ENCODE results near the gene SLC5A4. TPM values are rescaled to one million over a fixed set of nuclear protein-coding genes. Genes with fewer than 3 reads are reported as not detected.
A peak's percentile ranks its signal among the peaks of the same experiment; 100 is the strongest.
"Not testable (repeated sequence)": the region's sequence is repeated elsewhere in the genome, so short reads cannot be mapped to it uniquely, and the experiment has no call there.

SLC5A4 gene
- total RNA-seq, 1 donor from 2014 or later = not detected

DNA sequence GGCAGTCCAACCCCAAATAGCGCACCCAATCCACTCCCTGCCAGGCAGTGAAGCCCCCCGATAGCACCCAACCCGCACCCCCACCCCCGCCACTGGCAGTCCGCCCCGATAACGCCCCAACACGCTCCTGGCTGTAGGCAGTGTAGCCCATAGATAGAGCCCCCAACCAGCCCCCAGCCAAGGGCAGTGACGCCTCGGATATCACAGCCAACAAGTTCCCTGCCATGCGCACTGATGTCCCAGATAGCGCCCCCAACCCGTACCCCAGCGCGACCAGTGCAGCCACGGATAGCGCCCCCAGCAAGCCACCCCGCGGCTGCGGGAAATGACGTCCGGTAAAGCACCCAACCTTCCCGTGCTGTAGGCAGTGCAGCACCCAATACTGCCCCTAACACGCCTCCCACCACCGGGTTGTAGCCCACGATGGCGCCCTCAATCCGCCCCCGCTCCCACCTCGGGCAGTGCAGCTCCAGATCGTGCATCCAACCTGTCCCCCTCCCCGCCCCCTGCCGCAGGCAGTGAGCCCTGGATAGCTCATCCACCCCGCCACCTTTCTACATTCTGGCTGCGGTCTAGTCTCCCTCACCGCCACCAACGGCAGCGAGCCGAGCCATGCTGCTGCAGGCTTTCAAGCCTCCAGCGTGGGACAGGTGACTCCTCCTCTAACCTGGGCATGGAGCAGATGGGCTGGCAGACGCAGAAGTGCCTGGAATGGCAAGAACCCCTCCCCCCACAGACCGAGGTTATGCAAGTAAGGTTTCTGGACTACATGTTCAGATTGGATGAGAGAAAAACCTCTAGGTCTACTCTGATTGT, 50.9 kb downstream of the SLC5A4 start:
- intact Hi-C loops (cut with DNase I) = loop anchor here (10.0 kb wide), 1 partner anchor 229 kb away; no protein-coding TSS in a partner anchor
- ATAC-seq (ENCODE audit: poor library complexity) = no peak
- no peak for DNase-seq

DNA sequence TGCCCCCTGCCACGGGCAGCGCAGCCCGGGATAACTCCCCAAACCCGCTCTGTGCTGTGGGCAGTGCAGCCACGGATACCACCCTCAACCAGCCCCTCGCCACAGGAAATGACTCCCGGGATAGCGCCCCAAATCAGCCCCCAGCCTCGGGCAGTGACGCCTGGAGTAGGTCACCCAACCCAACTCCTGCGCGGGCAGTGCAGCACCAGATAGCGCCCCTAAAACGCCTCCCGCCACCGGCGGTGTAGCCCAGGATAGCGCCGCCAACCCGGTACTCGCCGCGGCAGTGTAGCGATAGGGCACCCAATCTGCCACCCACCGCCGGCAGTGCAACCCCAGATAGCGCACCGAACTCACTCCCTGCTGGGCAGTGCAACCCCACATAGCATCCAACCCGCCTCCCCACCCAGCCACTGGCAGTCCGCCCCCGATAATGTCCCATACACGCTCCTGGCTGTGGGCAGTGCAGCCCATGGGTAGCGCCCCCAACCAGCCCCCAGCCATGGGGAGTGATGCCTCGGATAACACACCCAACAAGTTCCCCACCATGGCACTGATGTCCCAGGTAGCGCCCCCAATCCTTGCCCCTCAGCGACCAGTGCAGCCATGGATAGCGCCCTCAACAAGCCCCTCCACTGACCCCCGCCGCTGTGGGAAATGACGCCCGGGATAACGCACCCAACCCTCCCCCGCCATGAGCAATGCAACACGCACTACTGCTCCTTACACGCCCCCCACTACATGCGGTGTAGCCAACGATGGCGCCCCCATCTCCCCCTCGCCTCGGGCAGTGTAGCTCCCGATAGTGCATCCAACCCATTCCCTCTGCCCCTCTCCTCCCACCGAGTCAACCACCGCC, 51.7 kb downstream of the SLC5A4 start:
- DNase-seq (no peak), ATAC-seq (ENCODE audit: poor library complexity) (peak; percentile 18)
- intact Hi-C loops (cut with DNase I) = loop anchor here (10.0 kb wide), 1 partner anchor 229 kb away; no protein-coding TSS in a partner anchor

DNA sequence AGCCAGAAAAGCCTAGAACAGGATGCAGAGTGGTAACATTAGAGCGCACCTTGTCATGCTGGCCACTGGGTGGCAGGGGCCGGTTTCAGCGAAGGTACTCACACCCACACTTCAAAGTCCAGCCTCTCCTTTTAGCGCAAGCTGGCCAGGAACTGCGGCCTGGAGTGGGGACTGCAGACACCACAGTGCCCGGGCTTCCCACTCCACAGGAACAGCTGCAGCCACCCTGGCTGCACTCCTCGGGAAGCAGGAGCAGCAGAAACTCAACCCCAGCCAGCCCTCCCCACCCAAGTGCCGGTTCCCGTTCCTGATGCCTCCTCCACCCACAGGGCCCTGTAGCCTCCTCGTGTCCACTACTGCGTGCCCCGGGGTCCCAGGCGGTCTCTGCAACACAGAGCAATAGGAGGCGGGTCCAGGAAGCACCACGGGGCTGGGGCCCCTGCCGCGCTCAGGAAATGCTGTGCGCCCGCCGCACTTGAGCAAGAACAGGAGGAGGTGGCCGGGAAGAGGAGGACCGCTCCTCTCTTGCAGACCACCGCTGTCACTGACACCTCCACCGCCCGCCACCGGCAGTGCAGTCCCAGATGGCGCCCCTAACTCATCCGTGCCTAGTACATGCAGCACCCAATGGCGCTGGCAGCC, 52.5 kb downstream of the SLC5A4 start:
- DNase-seq (peak; percentile 59), ATAC-seq (ENCODE audit: poor library complexity) (peak; percentile 85)
- intact Hi-C loops (cut with DNase I) = loop anchor here (10.0 kb wide), 1 partner anchor 228 kb away; no protein-coding TSS in a partner anchor

DNA sequence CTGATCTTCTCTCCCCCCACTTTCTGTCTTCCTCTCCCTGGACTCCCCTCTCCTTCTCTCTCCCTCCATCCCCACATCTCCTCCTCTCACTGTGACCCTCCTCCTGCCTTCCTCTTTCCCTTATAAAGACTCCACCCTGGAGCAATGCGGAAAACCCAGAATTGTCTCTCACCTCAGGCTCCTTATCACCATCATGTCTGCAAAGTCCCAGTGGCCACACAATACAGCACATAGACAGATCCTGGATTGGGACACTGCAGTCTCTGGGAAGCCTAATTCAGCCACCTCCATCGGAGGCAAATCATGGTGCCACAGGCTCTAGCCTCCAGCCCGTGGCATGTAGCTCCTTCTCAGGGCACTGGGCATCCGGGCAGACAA, 53.0 kb downstream of the SLC5A4 start:
- intact Hi-C loops (cut with DNase I) = loop anchor here (10.0 kb wide), 1 partner anchor 227 kb away; no protein-coding TSS in a partner anchor
- DNase-seq (no peak), ATAC-seq (ENCODE audit: poor library complexity) (no peak)

DNA sequence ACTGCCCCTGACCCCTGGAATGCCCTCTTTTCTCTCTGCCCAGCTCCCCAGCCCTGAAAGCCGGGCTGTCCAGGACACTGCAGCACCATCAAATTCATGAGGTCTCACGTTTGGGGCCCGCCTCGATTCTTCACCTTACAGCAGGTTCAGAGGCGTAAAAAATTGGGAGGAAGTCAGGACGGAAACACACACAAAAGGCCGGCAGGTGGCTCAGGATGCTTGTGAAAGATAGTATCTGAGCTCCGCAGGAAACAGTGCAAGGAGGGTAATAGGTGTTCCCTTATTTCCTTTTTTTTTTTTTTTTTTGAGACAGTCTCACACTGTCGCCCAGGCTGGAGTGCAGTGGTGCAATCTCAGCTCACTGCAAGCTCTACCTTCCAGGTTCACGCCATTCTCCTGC, 54.4 kb downstream of the SLC5A4 start:
- intact Hi-C loops (cut with DNase I) = loop anchor here (10.0 kb wide), 1 partner anchor 226 kb away; no protein-coding TSS in a partner anchor
- ATAC-seq (ENCODE audit: poor library complexity) (no peak), DNase-seq (no peak)

DNA sequence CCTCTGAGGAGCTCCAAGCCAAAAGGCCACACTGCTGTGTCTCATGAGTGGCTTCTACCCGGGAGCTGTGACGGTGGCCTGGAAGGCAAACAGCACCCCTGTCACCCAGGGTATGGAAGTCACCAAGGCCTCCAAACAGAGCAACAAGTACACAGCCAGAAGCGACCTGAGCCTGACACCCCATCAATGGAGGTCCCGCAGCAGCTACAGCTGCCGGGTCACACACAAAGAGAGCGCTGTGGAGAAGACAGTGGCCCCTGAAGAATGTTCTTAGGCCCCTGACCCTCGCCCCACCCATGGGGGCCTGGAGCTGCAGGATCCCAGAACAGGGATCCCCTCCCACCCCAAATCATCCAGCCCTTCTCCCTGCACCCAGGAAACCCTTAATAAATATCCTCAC, 55.2 kb downstream of the SLC5A4 start:
- DNase-seq (no peak), ATAC-seq (ENCODE audit: poor library complexity) (no peak)
- intact Hi-C loops (cut with DNase I) = loop anchor here (10.0 kb wide), 1 partner anchor 225 kb away; no protein-coding TSS in a partner anchor

DNA sequence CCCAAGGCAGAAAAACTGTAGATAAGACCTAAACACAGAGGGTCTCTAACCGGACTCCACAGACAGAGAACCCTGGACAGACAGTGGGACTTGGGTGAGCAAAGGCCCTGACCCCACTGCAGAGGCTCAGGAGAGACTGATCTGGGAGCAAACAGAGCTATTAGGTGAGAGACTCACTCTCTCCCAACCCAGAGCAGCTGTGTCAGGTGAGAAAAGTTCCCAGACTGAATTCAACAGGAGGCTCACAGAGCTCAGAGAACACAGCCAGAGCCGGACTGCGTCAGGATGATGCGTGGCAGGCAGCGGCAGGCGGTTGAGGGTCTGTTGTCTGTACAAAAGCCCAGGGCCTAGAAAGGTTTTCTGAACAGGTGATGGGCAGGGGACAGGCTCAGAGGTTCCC, 55.8 kb downstream of the SLC5A4 start:
- no peak for ATAC-seq (ENCODE audit: poor library complexity)
- intact Hi-C loops (cut with DNase I) = no loop called here
- no peak for DNase-seq

DNA sequence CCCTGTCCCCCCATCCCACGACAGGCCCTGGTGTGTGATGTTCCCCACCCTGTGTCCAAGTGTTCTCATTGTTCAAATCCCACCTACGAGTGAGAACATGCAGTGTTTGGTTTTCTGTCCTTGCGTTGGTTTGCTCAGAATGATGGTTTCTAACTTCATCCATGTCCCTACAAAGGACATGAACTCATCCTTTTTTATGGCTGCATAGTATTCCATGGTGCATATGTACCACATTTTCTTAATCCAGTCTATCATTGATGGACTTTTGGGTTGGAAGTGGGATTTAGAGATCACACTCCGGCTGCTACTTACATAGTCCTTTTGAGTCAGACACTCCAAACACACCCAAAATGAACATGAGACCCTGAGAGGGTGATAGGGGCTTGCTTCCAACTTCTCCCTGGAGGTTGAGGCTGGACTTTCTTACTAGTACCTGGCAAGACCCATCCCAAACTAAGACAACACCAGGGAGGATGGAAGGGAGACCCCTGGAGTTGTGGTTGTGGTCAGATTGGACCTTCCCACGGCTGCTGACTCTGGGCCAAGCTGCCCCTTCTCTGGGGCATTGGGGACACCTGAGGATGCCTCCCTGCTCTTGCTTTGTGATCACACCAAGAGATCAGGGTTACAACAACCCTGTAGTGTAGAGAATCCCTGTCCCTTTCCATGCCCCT, 57.5 kb downstream of the SLC5A4 start:
- intact Hi-C loops (cut with DNase I); ATAC-seq (ENCODE audit: poor library complexity); DNase-seq: not testable (repeated sequence)

DNA sequence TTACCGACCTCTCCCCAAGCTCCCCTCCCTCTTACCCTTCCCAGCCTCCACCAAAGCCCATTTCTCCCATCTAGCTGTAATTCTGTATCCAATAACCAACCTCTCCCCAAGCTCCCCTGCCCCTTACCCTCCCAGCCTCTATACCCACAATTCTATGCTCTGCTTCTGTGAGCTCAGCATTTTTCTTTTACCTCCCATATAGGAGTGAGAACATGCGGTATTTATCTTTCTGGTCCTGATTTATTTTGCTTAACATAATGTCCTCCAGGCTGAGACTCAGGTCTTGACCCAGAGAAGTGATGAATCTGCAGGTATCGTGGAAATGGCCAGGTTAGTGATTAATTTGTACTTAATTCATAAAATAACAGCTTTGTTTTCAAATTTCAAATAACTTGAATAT, 59.2 kb downstream of the SLC5A4 start:
- ATAC-seq (ENCODE audit: poor library complexity); intact Hi-C loops (cut with DNase I); DNase-seq: not testable (repeated sequence)

DNA sequence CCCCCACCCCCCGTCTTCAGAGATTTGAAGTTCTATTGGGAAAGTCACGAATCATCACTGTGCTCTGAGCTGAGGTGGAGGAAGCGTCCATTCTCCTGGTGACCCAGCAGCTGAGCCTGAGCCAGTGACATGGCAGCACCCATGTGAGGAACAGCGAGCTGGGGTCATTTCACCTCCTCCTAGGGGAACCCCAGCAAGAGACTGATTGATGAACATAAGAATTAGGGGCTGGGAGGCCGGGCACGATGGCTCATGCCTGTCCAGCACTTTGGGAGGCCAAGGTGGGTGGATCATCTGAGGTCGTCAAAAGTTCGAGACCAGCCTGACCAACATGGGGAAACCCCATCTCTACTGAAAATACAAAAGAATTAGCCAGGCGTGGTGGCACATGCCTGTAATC, 61.8 kb downstream of the SLC5A4 start:
- DNase-seq; intact Hi-C loops (cut with DNase I); ATAC-seq (ENCODE audit: poor library complexity): not testable (repeated sequence)

DNA sequence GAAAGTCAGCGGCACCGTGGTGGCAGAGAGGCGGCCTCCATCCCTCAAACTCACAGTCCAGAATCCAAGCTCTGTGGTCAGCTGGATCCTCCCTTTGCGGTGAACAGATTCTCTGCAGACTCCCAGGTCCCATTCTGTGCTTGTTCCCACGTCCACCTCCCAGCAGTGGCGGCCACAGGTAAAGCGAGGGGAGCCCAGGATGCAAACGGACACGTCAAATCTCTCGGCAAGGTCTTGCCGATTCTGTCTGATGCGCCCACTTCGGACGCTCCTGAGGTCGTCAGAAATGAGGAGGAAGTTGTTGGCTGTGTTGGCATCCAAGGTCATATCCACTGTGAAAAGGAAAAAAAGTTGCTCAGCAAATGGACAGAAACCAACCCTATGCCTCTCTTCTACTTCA, 64.1 kb downstream of the SLC5A4 start:
- ATAC-seq (ENCODE audit: poor library complexity); DNase-seq: not testable (repeated sequence)

DNA sequence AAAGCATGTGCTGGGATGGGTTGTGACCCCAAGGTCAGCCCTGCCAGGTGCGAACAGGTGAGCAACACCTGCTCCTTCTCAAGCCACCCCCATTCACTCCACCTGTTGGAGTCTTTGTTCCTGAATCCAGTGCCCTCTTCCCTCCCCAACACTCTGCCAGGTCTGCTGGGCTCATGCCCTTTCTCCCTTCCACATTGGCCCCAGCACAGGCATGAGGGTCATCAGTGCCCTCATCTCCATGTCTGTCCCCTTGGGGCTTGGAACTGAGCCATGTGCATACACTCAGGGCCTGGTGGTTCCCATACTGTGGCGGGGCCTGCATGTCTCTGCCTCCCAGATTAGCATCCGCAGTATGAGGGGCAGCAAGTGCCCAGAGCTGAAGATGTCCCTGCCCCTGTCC, 69.3 kb downstream of the SLC5A4 start:
- DNase-seq = no peak
- intact Hi-C loops (cut with DNase I) = no loop called here
- no peak for ATAC-seq (ENCODE audit: poor library complexity)

More for the DNA sequence above, 64.1 kb downstream of the SLC5A4 start:
- intact Hi-C loops (cut with DNase I) = not testable (repeated sequence)

DNA sequence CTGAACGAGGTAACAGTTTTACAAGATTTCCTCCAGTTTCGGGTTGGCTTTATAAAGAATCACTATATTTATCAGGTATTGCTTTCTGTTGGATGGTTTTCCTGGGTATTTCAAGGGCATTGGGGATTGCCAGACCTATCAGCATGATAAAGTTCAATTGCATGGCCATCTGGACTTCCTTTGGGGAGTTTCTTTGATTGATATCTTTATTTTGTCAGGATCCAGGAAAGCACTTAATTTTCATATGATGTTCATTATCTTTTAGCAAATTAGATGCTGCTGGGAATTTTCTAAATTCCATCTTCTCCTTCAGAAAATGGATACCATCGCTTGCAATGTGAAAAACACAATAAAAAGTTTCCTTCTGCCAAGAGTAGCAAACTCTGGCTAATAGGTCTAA, 71.5 kb downstream of the SLC5A4 start:
- ATAC-seq (ENCODE audit: poor library complexity) (no peak), DNase-seq (no peak)
- intact Hi-C loops (cut with DNase I) = no loop called here

DNA sequence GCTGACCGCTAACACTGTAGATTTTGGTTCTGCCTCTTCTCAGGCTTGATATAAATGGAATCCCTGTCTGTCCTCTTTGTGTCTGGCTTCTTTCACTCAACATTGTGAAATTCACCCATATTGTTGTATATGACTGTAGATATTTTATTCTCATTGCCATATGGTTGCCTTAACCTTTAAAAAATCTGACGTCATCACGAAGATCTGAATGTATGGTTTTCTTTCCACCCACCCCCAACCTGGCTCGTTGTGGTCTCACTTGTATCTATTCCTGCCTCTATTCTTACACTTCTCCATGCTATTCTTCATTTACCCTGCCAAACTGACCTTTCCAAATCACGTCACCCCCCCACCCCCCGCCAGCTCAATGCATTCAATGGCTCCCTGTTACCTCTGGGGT, 74.1 kb downstream of the SLC5A4 start:
- ATAC-seq (ENCODE audit: poor library complexity) (no peak), DNase-seq (no peak)
- intact Hi-C loops (cut with DNase I) = no loop called here

DNA sequence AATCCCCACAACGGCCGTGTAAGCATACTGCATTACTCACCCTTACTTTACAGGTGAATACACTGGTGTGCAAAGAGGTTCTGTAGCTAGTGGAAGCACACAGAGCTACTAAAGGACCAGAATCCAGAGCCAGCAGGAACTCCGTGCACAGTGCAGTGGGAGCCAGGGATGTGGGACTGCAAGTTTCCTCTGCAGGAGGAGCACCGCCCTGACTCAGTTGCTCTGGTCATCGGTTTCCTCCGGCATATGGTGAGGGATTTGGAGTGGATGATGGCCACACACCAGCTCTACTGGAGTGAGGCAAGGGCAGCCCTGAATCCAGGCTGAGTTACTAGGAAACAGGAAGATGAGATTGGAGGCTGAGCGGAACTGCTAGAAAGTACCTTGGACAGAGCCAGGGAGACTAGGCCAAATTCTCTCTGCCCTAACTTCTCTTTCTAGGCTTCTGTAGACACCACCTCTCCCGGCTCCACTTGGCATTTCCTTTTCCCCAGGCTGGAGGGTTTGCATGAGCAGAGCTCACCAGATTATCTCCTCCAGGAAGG, 77.9 kb downstream of the SLC5A4 start:
- ATAC-seq (ENCODE audit: poor library complexity) (no peak), DNase-seq (no peak)
- intact Hi-C loops (cut with DNase I) = no loop called here

DNA sequence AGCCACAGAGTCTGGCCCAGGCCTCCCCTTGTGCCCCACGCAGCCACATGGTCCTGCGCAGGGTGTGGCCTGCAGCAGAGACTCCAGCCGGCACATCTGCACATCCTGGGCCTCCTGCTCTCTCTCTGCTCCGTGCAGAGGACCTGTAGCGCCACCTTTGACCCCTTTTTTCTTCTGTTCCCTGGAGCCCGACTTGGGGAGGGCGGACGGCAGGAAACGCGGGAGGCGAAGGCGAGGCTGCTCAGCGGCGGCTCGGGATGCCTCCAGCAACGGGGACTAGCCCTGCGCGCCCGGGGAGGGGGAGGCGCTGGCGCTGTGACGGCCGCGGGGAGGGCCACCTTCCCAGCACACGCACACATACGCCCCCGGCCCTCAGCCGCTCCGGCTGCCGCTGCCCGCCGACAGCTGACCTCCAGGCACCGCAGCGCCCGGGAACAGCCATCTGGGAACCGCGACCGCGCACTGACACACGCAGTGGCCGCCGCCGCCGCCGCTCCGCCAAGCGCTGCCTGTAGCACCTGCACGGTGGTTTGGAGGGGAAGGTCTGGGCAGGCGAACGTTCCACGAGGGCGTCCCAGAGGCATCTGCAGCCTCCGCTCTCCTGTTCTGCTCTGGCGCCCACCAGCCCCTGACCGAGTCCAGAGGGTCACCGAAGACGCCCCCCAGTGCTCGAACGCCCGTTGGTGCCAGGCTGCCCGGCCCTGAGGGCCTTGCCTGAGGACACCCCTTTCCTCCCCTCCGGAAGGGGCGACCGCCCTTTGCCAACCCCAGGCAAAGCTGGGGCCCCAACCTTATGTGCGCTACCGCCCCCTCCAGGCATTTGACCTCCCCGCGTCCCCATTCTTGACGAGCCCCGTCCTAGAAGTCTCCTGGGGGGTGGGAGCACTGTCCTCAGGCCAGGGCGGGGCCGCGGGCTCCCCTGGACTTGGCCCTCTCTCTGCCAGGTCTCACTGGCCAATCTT, 79.2 kb downstream of the SLC5A4 start:
- no peak for DNase-seq
- intact Hi-C loops (cut with DNase I) = no loop called here
- ATAC-seq (ENCODE audit: poor library complexity) = no peak

DNA sequence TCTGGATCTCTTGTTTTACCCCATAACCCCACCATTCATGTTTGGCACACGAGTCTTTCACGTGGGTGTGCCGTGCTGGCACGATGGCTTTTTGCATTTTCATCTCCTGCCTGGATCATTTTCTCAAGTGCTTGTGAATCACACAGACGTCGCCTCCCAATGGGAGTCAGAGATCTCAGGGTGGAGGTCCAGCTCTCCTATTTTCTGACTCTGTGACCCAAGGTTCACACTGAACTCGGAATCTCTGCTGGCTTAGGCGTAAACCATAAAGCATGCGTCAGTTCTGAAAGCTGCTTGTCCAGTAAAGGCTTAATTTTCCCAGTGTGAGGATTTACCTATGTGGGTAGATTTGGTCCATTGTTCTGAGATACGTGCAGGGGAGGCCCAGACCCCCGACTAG, 80.0 kb downstream of the SLC5A4 start:
- ATAC-seq (ENCODE audit: poor library complexity) = no peak
- no peak for DNase-seq
- intact Hi-C loops (cut with DNase I) = no loop called here
